HG02884 (cell line): Measurements from ENCODE around the gene UBN2.
A peak's percentile ranks its signal among the peaks of the same experiment; 100 is the strongest.

Experiments
- ATAC-seq: cut with Tn5 transposase; IDR thresholded peaks from one replicate; pipeline ENCODE4 v1.9.1; 2021; ENCODE audit warnings: mild to moderate bottlenecking, moderate library complexity; ENCODE audit not compliant: unreplicated experiment

UBN2 gene

DNA sequence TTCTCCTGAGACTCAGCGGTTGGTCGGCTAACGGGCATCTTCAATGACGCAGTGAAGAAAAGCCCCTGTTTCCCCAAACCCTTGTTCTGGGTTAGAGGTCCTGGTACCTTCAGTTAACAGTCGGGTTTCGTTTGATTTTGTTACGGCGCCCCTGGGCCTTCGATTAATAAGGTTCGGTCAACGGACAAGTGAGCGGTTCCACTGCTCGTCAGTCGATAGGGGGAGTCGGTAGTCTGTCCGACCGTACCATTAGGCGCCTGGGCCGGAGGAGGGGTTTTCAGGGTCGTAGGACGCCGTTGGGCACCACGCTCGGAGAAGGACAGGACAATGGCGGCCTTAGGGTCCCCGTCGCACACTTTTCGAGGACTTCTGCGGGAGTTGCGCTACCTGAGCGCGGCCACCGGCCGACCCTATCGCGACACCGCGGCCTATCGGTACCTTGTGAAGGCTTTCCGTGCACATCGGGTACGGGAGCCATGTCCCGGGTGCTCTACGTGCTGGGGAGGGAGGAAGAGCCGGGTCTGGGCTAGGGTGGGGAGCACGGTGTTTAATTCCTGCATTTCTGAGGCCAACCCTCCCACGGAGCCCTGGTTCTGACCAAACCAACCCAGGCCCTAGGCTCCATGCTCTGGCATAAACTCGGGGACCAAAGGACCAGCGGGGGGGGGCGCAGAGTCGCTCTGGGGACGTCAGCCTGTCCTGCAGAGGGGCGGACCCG is 110.2 kb downstream of the UBN2 start, which contains the start of gene FMC1:
TSS of gene FMC1 (plus strand) at position 280 of the 718 bp plus-strand sequence. CDS start at position 328, 48 bp downstream.
- ATAC-seq = peak; percentile 55

- no peak for ATAC-seq
Measured at GRCh38 chr7:139341776-139342226, 110.8 kb downstream of the UBN2 start.

DNA sequence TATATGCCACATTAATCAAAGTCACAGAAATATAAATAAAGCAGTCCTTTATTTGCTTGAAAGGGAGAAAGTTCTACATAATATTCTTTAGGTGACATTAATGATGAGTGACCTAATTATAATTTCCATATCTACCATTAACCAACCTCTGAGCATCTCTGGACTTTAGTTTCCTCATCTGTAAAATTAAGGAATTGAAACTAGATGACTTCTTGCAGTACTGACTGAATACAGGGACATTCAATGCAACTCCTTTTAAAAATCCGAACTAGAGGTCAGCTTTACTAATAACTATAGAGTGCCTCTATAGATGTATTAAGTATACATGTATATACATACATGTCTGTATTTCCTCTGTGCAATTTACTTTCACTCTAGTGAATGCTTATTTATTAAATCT is 114.0 kb downstream of the UBN2 start:
- ATAC-seq = no peak

- no peak for ATAC-seq
Measured at GRCh38 chr7:139351027-139351426, 120.0 kb downstream of the UBN2 start.

GRCh38 chr7:139354729-139355128 is 123.7 kb downstream of the UBN2 start:
- ATAC-seq = no peak

- no peak for ATAC-seq
Measured at GRCh38 chr7:139355320-139355719, 124.3 kb downstream of the UBN2 start.
